ENCODE results near the gene KHDRBS2.
A peak's percentile ranks its signal among the peaks of the same experiment; 100 is the strongest.

KHDRBS2 gene

DNA sequence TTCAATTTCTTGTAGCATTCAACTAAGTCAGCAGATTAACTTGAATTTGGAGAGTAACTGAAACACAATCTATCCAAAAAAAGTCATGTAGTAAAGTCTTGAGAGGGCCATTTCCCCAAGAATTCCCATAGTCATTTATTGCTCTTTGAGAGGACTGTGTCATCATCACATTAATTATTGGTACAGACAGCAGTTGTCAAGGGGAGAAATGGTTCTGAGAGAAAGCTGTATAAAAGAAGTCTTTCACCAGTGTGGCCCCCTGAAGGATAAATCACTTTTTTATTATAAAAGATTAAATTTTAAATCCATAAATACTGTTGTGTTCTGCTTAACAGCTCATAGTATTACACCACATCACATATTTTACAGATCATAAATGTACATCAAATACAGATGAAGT is 111.5 kb downstream of the KHDRBS2 start:
- no peak for DNase-seq

DNA sequence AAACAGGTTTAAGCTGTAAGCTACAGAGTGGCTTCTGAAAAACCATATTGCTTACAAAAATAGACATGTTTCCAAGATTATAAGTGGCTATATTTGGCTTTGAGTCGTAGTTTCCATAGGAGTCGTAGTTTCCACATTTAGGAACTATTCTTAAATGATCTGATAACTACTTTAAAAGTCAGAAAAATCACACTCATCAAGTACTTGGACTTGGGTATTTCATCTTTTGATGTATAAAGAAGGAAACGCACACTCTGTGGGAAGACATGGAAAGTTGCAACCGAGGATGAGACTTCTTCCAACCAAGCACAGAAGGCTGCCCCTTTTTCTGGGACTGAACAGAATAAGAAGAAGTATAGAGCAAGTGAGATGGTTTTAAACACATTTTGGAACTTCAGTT is 118.3 kb downstream of the KHDRBS2 start:
- DNase-seq = no peak

DNA sequence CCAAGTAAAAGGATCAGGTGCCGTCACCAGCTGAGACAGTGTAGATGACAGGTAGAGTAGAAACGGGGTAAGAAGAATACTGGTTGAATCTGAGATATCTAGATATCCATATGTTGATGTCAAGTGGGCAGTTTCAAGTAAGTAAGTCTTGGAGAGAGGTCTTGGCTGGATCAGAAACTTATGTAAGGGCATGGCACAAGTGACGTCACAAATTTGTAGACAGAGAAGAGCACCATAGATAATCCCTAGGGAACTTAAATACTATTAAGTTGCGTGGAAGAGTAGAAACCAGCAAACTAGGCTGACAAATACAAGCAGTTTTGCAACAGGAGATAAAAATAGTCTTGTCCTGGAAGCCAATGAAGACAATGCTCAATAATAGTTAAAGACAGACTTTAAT is 123.2 kb downstream of the KHDRBS2 start:
- no peak for DNase-seq

DNA sequence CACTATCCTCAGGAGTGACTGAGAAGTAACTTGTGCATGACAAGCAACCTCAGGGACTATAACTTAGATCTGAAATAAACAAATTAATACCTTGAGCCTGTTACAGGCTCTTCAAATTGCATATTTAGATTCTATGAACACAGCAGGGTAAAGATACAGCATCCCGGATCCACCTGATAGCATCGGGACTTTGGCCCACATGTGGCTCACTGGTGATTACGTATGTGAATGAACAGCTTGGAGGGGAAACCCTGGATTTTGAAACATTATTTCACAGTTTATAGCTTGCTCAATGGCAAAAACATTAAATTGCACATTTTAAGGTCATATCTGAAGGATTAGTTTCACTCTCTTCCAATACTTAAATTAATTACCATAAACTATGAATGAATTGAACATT is 133.2 kb downstream of the KHDRBS2 start:
- no peak for DNase-seq

DNA sequence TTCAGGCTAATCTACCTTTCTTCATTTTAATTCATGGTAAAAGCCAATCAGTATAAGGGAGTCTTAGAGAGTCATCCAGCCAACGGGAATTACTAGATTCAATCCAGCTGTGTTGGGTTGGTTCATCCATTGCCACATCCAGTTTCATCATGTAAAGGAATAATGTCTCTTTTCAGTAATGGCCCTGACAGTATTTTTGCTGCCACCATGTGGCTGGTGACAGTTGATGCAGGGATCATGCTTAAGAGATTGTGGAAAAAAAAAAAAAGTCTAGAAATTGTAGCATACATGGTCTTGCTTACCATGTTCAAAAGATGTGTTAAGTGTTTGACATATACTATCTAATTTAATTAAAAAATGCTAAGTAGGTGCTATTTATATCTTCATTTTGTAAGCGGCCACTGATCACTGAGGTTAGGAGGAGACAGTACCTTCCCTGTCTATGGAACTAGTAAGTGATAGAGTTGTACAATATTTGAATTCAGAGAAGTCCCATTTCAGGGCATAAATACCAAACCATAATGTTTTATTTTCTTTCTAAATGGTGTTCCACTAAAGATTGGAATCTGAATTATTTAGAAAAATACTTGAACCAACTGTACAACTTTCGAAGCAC is 135.9 kb downstream of the KHDRBS2 start:
- DNase-seq = peak; percentile 57

DNA sequence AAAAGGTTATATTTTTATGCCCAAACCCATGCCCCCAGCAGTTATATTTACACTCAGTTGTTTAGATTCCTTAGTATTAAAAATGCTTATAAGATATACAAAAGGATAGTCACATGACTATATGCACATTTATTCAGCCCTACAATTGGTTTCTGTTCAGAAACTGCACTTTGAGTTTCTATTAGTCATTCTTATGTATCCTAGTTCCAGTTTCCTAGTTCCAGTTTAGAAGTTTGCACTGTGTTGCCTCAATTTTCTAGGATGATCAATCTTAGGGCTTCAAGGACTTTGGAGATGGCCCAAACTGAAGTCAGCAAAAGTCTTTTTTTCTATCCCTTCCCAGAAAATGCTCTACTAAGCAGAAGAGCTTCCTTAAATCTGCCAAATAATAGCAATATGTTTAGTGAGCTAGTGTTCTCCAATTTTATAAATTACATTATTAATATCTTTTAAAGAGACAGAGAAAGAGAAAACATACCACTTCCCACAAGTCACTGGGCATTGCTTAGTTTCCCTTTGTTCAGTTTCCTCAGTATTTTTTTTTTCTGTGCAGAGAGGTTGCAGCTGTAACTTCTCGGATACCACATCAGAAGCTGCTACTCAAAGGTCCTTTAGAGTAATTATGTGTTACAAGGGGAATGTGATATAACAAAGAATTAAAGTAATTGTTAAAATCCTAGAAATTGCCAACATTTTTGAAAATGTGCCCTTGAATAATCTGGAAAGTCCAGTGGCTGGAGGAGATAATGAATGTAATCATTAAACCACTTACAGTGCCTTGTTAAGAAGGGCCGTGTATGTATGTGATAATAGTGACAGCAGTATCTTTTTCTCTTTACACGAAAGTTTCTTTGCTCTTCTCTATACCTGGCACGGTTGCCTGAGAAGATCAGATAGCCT is 138.8 kb downstream of the KHDRBS2 start:
- DNase-seq = no peak

DNA sequence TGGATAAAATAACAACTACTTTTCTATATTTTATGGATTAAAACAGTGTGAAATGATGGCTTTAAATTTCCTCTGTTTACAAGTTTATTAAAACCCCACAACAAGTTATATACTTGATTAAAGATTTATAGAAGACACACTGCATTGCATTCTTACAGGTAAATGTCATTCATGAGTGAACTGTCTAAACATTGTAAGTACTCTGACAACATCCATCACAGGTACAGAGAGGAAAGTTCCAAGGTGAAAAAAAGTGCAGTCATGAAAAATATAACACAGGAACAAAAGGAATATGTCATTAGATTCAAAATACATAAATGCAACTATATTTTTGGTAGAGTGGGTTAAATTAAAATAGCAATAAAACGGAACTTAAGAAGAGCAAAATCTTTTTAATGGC is 156.9 kb downstream of the KHDRBS2 start:
- DNase-seq = no peak

DNA sequence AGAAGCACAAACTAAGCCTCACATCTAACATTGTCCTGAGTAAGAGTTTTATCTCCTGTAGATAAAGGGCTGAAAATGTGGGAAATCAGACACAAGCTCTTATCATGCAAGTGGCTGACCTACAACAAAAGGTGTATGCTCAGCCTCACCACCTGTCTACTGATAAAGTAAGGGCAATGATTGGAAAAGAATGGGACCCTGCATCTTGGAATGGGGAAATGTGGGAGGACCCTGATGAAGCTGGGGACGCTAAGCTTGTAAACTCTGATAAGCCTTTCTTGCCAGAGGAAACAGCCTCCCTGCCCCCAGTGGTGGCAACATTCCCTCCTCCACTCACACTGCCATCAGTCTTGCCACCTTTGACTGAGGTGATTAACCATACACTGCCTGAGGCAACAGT is 166.6 kb downstream of the KHDRBS2 start:
- no peak for DNase-seq

DNA sequence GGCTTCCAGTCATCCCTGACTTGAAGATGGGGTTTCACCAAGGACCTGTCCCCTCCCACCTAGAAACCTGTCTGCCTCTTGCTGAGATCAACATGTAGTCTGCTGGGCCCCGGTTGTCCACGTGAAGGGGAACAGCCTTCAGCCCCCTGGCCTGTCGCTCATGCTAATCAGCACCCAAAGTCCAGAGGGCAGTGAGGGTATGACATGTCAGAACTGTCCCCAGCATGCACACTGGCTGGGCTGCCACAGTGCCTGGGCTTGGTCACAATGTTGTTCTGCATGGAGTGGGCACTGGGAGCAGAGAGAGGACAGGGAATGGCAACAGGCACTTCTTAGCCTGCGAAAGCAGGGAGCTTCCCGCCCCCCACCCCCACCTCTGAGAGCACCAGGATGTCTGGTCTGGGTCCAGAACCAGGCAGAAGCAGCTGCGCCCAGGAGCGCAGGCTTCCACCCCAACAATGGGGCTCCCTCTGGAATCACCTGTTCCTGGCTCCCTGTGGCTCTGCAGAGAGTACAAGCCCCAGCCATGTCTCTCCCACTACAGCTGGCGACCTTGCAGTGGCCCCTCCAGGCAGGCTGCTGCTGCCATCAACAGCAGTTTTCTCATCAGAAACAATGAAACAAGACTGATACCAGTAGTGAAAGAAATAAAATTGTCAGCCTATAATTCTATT is 182.7 kb downstream of the KHDRBS2 start:
- no peak for DNase-seq

DNA sequence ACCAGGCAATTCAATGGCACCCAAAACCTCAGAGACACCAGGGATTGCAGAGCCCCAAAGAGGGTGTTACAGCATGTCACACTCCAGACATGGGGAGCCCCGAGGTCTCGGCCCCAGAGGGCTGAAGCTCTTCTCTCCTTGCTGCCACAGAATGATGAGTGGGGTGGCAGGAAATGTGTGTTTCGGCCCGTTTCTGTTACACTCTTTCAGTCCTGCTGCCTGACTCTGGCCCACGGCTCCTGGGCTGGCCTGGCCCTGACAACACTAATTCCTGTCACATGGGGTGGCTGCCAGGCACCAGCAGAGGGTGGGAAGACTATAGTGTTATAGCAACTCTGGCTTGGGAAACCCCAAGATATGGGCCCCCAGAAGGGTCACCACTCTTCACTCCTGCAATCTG is 183.6 kb downstream of the KHDRBS2 start:
- no peak for DNase-seq

DNA sequence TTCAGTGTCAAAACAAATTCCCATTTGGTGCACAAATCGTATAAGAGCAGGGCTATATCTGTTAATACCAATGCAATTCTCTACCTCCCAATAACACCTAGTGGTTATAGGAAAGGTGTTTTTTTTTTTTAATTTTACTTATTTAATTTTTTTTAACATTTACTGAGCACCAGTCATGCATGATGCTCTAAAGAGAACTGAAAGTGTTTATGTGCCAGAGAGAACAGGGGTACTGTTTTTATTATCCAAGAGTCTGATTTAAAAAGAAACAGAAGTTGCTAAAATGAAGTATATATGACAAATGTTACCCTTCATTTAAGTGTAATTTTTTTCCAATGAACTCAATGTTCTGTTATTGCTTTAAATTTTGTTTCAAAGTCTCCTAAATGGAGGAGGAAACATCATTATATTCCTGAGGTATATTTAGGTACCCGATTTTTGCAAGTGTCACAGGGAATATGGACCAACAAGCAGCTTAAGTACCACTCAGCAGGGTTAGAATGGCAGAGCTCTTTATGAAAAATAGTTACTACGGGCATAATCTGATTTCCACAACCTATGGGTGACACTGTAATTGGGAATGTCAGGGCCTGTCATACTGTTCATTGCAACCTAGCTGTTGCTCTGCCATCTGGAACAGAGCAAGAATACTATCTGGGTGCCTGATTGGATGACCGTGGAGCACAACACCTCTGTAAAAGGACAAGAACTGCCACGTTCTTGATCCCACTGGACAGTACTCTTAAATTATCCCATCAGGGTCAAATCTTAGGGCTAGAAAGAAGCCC is 195.4 kb downstream of the KHDRBS2 start:
- no peak for DNase-seq

DNA sequence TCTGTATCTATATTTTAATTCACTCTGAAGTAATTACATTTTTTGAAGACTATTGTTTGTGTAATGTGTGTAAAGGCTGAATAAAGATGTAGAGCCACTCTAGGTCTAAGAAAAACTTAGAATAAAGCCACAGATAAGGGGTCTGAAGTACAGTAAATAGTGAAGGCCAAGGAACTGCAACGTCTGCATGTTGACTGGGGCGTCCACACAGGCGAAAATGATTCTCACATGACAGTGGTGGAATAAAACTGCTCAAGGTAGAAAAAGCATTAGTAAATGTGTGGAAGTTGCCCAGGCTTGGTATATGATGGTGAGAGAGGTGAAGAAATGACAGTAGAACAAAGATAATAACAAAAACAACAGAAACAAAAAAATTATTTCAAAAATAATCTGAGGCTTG is 196.2 kb downstream of the KHDRBS2 start:
- no peak for DNase-seq

DNA sequence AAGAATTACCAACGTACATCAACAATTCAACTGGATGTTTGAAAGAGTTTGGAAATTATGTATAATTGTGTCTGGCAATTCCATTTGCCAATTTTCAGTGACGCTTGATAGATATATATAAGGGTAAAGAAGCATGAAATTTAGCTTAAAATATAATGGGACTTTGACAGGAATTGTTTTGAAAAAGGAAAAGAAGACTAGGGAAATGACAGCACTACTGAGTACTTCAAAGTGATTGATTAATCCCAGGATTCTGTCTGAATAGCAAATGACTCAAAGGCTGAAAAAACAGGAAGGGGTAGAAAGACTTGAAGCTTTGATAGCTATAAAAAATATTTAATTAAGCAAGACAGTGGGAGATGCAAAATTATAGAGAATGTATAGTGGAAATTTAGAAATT is 200.0 kb downstream of the KHDRBS2 start:
- DNase-seq = no peak

DNA sequence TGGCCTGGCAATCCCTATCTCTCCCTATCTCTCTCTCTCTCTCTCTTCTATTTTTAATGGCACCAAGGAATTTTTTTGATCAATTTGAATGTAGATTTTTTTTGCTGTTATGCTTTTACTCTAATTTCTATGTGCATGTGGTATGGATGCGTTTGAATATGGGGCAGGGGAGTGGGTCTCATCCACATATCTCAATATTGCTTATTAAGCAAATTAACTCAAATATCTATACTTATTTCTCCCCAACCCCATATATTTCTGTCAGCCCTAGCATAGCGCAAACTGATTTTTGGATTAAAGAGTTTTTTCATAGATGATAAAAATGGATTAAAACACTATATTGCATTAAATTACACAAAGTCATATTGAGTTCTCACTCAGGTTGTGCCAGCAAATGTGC is 210.2 kb downstream of the KHDRBS2 start:
- DNase-seq = no peak

DNA sequence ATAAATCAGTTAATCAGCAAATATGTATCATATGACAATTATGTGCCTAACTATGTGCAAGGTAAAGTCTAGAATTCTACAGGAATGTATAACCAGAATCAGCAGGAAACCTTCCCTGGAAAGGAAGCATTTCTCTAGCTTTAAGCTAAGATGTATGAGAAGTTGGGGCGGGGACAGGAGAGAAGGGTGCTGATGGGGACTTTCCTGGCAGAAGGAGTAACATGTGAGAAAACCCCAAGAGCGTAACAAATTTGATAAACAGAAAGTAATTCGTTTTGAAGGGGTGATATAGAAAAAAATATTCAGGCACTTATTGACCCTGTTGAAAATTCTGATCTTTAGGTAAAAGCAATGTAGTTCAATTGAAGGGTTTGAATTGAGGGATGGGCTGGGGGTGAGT is 226.1 kb downstream of the KHDRBS2 start:
- no peak for DNase-seq

DNA sequence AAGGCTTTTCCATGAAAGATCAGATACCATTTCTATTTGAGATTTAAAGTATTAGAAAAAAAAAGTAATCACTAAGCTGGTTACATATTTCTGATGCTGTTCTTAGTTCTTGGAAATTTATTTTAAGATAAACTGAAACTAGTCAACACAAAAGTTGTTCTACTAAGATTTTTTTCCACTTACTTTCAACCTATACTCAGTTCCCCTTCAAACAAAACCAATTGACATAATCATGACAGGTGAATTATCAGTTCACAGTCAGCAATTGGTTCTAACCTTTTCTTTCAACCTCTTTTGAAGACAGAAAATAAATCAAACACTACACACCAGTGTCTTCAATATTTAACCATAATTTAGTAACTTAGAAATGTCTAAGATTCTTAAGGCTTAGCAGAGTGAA is 228.7 kb downstream of the KHDRBS2 start:
- no peak for DNase-seq

DNA sequence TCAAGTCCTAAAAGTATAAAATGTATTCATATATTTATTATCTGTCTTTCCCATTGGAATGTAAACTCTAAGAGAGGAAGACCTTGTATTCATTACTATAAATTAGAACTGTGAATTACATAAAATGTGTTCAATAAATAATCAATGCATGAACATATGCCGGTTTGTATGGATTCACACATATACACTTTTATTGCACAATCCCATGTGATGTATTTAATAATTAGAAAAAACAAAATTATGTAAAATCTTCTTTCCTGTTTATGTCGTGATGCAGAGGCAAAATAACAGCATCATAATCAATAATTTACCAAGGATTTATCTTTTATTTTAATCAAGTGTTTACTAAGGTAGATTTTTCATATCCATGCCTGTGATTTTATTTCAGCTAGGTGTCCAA is 240.5 kb downstream of the KHDRBS2 start:
- no peak for DNase-seq

DNA sequence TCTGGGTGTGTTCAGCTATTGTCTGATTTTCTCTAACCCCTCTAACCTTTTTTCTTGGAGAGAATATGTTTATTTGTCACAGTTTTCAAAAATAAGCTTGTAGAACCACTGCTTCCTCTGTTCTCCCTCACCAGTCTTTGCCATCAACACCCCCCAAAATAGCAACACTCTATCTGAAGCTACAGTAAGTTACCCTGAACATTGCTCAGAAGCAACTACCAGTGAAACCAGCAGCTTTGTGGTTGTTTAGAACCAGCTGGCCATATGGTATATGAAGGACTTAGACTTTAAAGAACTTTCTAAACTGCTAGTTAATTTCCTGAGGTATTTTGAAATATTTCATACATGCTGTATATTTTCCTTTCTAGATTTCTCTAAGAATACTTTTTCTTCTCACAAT is 242.9 kb downstream of the KHDRBS2 start:
- DNase-seq = no peak

DNA sequence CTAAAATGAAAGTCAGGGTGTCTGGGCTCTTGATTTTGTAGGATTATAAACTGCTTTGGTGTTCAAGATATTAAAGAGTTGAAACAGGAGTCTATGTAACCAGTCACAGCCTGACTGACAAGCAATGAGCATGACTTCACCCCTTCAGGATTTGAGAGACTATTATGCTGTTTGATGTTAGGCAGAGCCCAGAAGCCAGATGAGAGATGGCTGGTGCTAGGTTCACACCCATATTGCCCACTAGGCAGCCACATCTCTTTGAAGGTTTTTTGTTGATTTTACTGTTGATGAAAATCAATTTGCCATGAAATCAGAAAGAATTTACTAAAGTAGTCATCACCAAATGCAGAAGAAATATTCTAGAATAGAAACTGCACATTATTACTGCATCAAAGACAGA is 243.6 kb downstream of the KHDRBS2 start:
- DNase-seq = no peak

DNA sequence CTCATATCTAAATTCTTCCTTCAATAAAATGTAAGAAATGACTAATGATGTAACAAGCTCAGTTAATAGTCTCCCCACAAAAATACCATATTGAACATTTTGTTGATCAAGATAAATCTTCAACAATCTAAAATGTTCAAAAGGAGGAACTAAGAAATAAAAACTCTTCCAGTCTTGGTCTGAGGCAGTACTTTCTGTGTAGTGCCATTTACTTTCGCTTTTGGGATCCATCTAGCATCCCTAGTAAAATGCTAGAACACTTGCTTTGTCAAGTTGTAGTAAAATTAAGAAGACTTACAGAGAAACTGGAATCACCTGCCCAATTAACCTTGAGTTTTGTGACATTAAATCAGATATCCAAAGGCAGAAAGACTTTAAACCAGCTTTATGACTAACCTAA is 246.4 kb downstream of the KHDRBS2 start:
- DNase-seq = no peak

DNA sequence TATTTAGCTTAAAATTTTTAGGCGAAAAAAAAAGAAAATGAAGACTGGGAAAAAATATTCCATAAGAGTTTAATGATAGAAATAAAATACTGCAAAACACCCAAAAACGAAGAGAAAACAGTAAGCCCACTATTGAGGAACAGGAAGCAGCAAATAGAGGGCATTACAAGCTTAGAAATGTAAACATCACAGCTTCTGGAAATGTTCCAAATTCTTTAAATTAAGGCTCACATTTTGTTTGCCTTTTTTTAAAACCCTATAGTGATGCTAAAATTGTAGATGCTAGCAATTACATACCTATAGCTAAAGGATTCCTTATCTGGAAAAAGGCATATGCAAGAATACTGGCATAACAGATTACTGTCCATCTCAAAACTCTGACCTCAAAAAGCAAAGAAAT is 248.6 kb downstream of the KHDRBS2 start:
- no peak for DNase-seq

DNA sequence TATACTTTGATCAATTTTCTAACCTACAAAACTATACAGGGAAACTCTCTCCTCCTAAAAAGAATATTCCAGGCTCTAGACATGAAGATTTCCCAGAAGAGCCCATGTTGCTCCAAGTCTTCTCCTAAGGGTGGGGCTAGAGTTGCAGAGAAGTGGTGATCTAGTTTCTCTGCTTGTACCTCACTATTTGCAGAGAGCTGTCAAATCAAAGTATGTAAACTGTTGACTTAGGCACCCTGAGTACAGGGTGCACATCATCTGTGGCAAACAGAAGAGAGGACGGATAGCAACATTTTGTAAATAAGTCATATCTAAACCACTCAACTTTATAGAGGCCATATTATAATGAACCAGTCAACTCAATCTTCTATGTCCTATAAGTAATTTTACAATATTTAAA is 250.1 kb downstream of the KHDRBS2 start:
- DNase-seq = no peak

DNA sequence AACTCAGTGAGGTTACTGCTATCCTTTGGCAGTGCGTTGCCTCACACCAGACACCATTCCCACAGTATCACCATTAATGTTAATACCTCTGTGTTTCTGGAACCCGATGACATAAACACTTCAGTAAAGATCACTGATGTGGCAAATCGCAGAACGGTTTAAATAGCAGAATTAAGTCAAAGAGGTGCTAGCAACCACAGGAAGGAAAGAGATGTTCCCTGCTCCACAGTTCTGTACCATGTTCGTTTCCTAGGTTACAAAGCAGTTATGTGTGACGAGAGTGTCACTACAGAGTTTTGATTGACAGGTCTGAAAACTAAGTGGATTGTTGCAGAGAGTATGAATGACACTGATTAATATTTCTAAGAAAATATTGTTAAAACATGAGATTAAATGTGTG is 272.3 kb downstream of the KHDRBS2 start:
- DNase-seq = no peak

All from NCI-H2171 treated with DMSO at 0.1 percent for 48 hours (cell line).